Measurements from ENCODE around the gene NAP1L1. TPM values are rescaled to one million over a fixed set of nuclear protein-coding genes. Genes with fewer than 3 reads are reported as not detected.

Gene NAP1L1
- total and polyA plus RNA-seq, 8 donors = 413 to 1,106 (median 934) TPM

- peaks cover 0 to 11% of the 10 kb centered on the region in 2 donors for H3K4me1 ChIP-seq
- H3K9me3 ChIP-seq = no peaks in the 10 kb centered on the region
- intact Hi-C loops (cut with DNase I) = loop anchor here in 1 of 2 donors (10.0 kb wide), 2 partner anchors 213 to 473 kb away; no protein-coding TSS in a partner anchor
- H3K4me3 ChIP-seq = no peak overlapping the region
- H3K36me3 ChIP-seq = no peaks in the 10 kb centered on the region
- H3K27me3 ChIP-seq = no peaks in the 10 kb centered on the region
- ATAC-seq = no peak
- DNase-seq = no peak
- no peak for TF ChIP-seq CTCF (IDR thresholded peaks at IDR 0.05)
- H3K27ac ChIP-seq = no peak overlapping the region
Observed at GRCh38 chr12:76038176-76038575, 46.3 kb downstream of the NAP1L1 start.

- Histone ChIP-seq H3K4me1 (peaks cover 0 to 15% of the 10 kb centered on the region in 2 donors), H3K27me3 (peaks cover 0 to 3% of the 10 kb centered on the region in 2 donors), H3K9me3 (no peaks in the 10 kb centered on the region), H3K27ac (no peak overlapping the region), H3K36me3 (no peaks in the 10 kb centered on the region), H3K4me3 (no peak overlapping the region)
- DNase-seq (peak in 1 of 4 donors; percentile 81), ATAC-seq (peak; percentile 90)
- peak; percentile 73 to 76 for TF ChIP-seq CTCF (IDR thresholded peaks at IDR 0.05)
- intact Hi-C loops (cut with DNase I) = loop anchor here in 1 of 2 donors (10.0 kb wide), 2 partner anchors 213 to 473 kb away; no protein-coding TSS in a partner anchor
Observed at GRCh38 chr12:76037130-76038103, 47.1 kb downstream of the NAP1L1 start.

- peaks cover 0 to 18% of the 10 kb centered on the region in 2 donors for H3K27me3 ChIP-seq
- TF ChIP-seq CTCF (IDR thresholded peaks at IDR 0.05) = no peak
- H3K4me1 ChIP-seq = peaks cover 0 to 16% of the 10 kb centered on the region in 2 donors
- intact Hi-C loops (cut with DNase I) = loop anchor here in 1 of 2 donors (10.0 kb wide), 2 partner anchors 210 to 470 kb away; no protein-coding TSS in a partner anchor
- DNase-seq = no peak
- H3K4me3 ChIP-seq = no peak overlapping the region
- H3K36me3 ChIP-seq = no peaks in the 10 kb centered on the region
- no peak overlapping the region for H3K27ac ChIP-seq
- no peaks in the 10 kb centered on the region for H3K9me3 ChIP-seq
- ATAC-seq = no peak
Observed at GRCh38 chr12:76035045-76035444, 49.4 kb downstream of the NAP1L1 start.

GRCh38 chr12:76033081-76034011, 51.1 kb downstream of the NAP1L1 start:
- Histone ChIP-seq H3K27ac (peak overlapping the region; percentile 95), H3K27me3 (peaks cover 0 to 35% of the 10 kb centered on the region in 2 donors), H3K36me3 (no peaks in the 10 kb centered on the region), H3K4me1 (peaks cover 0 to 30% of the 10 kb centered on the region in 2 donors), H3K9me3 (no peaks in the 10 kb centered on the region), H3K4me3 (peak overlapping the region in 1 of 2 donors; percentile 57)
- intact Hi-C loops (cut with DNase I) = loop anchor here in 1 of 2 donors (10.0 kb wide), 2 partner anchors 209 to 469 kb away; no protein-coding TSS in a partner anchor
- TF ChIP-seq CTCF (IDR thresholded peaks at IDR 0.05) = no peak
- DNase-seq (no peak), ATAC-seq (no peak)

All from left lung (tissue), 10 donors.